Uterus (tissue), 4 donors: ENCODE data around the gene GTF2IRD2. TPM values are rescaled to one million over a fixed set of nuclear protein-coding genes. Genes with fewer than 3 reads are reported as not detected.
A peak's percentile ranks its signal among the peaks of the same experiment; 100 is the strongest.
"Not testable (repeated sequence)": the region's sequence is repeated elsewhere in the genome, so short reads cannot be mapped to it uniquely, and the experiment has no call there.

Experiments
- DNase-seq, 2 donors: peaks; one replicate each; pipeline ENCODE4 v3.0.0-alpha.2; 2019 to 2020
- H3K27ac ChIP-seq, 2 donors: fragments of 200-600 bp; sonication (generic); 1 replicate in 1 of 2; 2 replicates in 1 of 2; pipeline ENCODE4 v1.5.1; 2016 to 2018
- H3K27me3 ChIP-seq, 2 donors: fragments of 200-600 bp; sonication (generic); one replicate each; pipeline ENCODE4 v1.5.1; 2018 to 2019; ENCODE audit warnings: control low read depth in 1 of 2
- H3K36me3 ChIP-seq, 2 donors: fragments of 200-600 bp; sonication (generic); one replicate each; pipeline ENCODE4 v1.5.1; 2019; ENCODE audit warnings: control low read depth in 1 of 2
- H3K4me1 ChIP-seq, 2 donors: fragments of 200-600 bp; sonication (generic); one replicate each; pipeline ENCODE4 v1.5.1; 2018 to 2019; ENCODE audit warnings: control low read depth in 1 of 2
- H3K4me3 ChIP-seq, 2 donors: fragments of 200-600 bp; sonication (generic); 1 replicate in 1 of 2; 2 replicates in 1 of 2; pipeline ENCODE4 v1.5.1; 2018 to 2019; ENCODE audit warnings: mild to moderate bottlenecking in 1 of 2
- H3K9me3 ChIP-seq, 2 donors: fragments of 200-600 bp; sonication (generic); one replicate each; pipeline ENCODE4 v1.5.1; 2019; ENCODE audit warnings: control low read depth in 1 of 2
- intact Hi-C: fragments of 100-400 bp; cut with DNase I; formaldehyde crosslinking; loops from one replicate; pipeline ENCODE4 v1.15.1; 2023; ENCODE audit warnings: low total_unique reads
- total RNA-seq, 4 donors: library from RNA; depleted of rRNA in 3 of 4; stranded (reverse); fragments of >200 nt in 3 of 4; gene quantifications; one replicate each; pipeline versions ENCODE4 v1.1.0 to v1.2.4, GENCODE V29; 2014 to 2023
- donor health status: DM: yes; HTN: yes; CAD: no.

The GTF2IRD2 gene
- total RNA-seq, 4 donors from 2014 or later: 12.9 to 46.7 (median 28.1) TPM

GRCh38 chr7:74829959-74830358 is 21.4 kb downstream of the GTF2IRD2 start:
- H3K9me3 ChIP-seq, H3K27ac ChIP-seq: not testable (repeated sequence)

GRCh38 chr7:74821259-74821658 is 30.1 kb downstream of the GTF2IRD2 start:
- intact Hi-C loops, H3K4me3 ChIP-seq: not testable (repeated sequence)

More at GRCh38 chr7:74829959-74830358, 21.4 kb downstream of the GTF2IRD2 start:
- H3K4me1 ChIP-seq, intact Hi-C loops, H3K36me3 ChIP-seq, DNase-seq, H3K27me3 ChIP-seq, H3K4me3 ChIP-seq: not testable (repeated sequence)

GRCh38 chr7:74820146-74820805 is 31.1 kb downstream of the GTF2IRD2 start:
- H3K9me3 ChIP-seq, intact Hi-C loops, DNase-seq, H3K27ac ChIP-seq, H3K36me3 ChIP-seq, H3K27me3 ChIP-seq, H3K4me1 ChIP-seq, H3K4me3 ChIP-seq: not testable (repeated sequence)

More at GRCh38 chr7:74821259-74821658, 30.1 kb downstream of the GTF2IRD2 start:
- H3K4me1 ChIP-seq, H3K27ac ChIP-seq, H3K36me3 ChIP-seq, H3K9me3 ChIP-seq, DNase-seq, H3K27me3 ChIP-seq: not testable (repeated sequence)

- H3K4me1 ChIP-seq, intact Hi-C loops, H3K27ac ChIP-seq, H3K9me3 ChIP-seq, H3K36me3 ChIP-seq, H3K4me3 ChIP-seq, H3K27me3 ChIP-seq, DNase-seq: not testable (repeated sequence)
Measured at GRCh38 chr7:74815882-74816281, 35.5 kb downstream of the GTF2IRD2 start.

GRCh38 chr7:74798644-74799043 is 52.8 kb downstream of the GTF2IRD2 start:
- DNase-seq, H3K9me3 ChIP-seq, H3K27me3 ChIP-seq, H3K4me3 ChIP-seq, H3K27ac ChIP-seq, H3K36me3 ChIP-seq, H3K4me1 ChIP-seq, intact Hi-C loops: not testable (repeated sequence)

GRCh38 chr7:74797848-74798622 is 53.4 kb downstream of the GTF2IRD2 start:
- H3K9me3 ChIP-seq, H3K27me3 ChIP-seq, intact Hi-C loops, H3K4me3 ChIP-seq, H3K36me3 ChIP-seq, H3K4me1 ChIP-seq, DNase-seq, H3K27ac ChIP-seq: not testable (repeated sequence)

GRCh38 chr7:74789200-74789736 is 62.1 kb downstream of the GTF2IRD2 start:
- H3K27me3 ChIP-seq, intact Hi-C loops, H3K4me1 ChIP-seq, H3K9me3 ChIP-seq, H3K4me3 ChIP-seq, H3K27ac ChIP-seq, DNase-seq, H3K36me3 ChIP-seq: not testable (repeated sequence)

- peak; percentile 96 to 99 for DNase-seq
- H3K27ac ChIP-seq, intact Hi-C loops, H3K4me1 ChIP-seq, H3K27me3 ChIP-seq, H3K36me3 ChIP-seq, H3K9me3 ChIP-seq: not testable (repeated sequence)
- peak overlapping the region in 1 of 2 donors; percentile 37 for H3K4me3 ChIP-seq
Measured at GRCh38 chr7:74788369-74789150, 62.8 kb downstream of the GTF2IRD2 start.

GRCh38 chr7:74783595-74783994 is 67.8 kb downstream of the GTF2IRD2 start:
- H3K4me1 ChIP-seq, H3K27me3 ChIP-seq, intact Hi-C loops, DNase-seq, H3K27ac ChIP-seq, H3K9me3 ChIP-seq, H3K36me3 ChIP-seq, H3K4me3 ChIP-seq: not testable (repeated sequence)

- intact Hi-C loops, DNase-seq, H3K27ac ChIP-seq, H3K4me1 ChIP-seq, H3K27me3 ChIP-seq, H3K36me3 ChIP-seq, H3K4me3 ChIP-seq, H3K9me3 ChIP-seq: not testable (repeated sequence)
Measured at GRCh38 chr7:74781746-74782145, 69.7 kb downstream of the GTF2IRD2 start.

GRCh38 chr7:74779053-74779452 is 72.4 kb downstream of the GTF2IRD2 start:
- H3K4me3 ChIP-seq, DNase-seq, H3K27ac ChIP-seq, H3K27me3 ChIP-seq, H3K36me3 ChIP-seq, H3K9me3 ChIP-seq, intact Hi-C loops, H3K4me1 ChIP-seq: not testable (repeated sequence)

GRCh38 chr7:74775111-74775510 is 76.3 kb downstream of the GTF2IRD2 start:
- H3K9me3 ChIP-seq, H3K27ac ChIP-seq, H3K4me3 ChIP-seq, H3K36me3 ChIP-seq, H3K27me3 ChIP-seq, intact Hi-C loops, H3K4me1 ChIP-seq, DNase-seq: not testable (repeated sequence)
